ENCODE results near the gene NR4A1. TPM values are rescaled to one million over a fixed set of nuclear protein-coding genes. Genes with fewer than 3 reads are reported as not detected.

The NR4A1 gene
- 10 to 100 TPM; 56.8 to 77.9 TPM for total RNA-seq
- 10 to 100 TPM; 45.1 to 67.3 TPM for polyA plus RNA-seq
- long read RNA-seq, donor 1, full-length matches to known transcripts: 28 of 47 reads
- long read RNA-seq, donor 1, partial matches to known transcripts: 19 of 47 reads
- long read RNA-seq, donor 1, other reads (novel, unspliced or antisense): 0 of 47 reads
- long read RNA-seq, donor 2, full-length matches to known transcripts: 2 of 8 reads
- long read RNA-seq, donor 2, partial matches to known transcripts: 6 of 8 reads
- long read RNA-seq, donor 2, other reads (novel, unspliced or antisense): 0 of 8 reads
- long read RNA-seq, donor 3, full-length matches to known transcripts: 20 of 26 reads
- long read RNA-seq, donor 3, partial matches to known transcripts: 6 of 26 reads
- long read RNA-seq, donor 3, other reads (novel, unspliced or antisense): 0 of 26 reads
- long read RNA-seq, donor 4, full-length matches to known transcripts: 6 of 6 reads
- long read RNA-seq, donor 4, partial matches to known transcripts: 0 of 6 reads
- long read RNA-seq, donor 4, other reads (novel, unspliced or antisense): 0 of 6 reads
- long read RNA-seq, donor 5, full-length matches to known transcripts: 18 of 34 reads
- long read RNA-seq, donor 5, partial matches to known transcripts: 16 of 34 reads
- long read RNA-seq, donor 5, other reads (novel, unspliced or antisense): 0 of 34 reads

GRCh38 chr12:52050758-52051541 lies at the start of gene NR4A1:
Gene NR4A1 (plus strand): TSS chr12:52051442. CDS start chr12:52054329, 2,887 bp downstream.
- no peaks in the 10 kb centered on the region for H3K27me3 ChIP-seq (ENCODE audit: control insufficient read depth in 3 of 3, insufficient read depth in 3 of 3, low read length in 2 of 3)
- H3K9ac ChIP-seq (ENCODE audit: insufficient read depth in 1 of 2, low read length in 2 of 2): peak within 1 kb of the TSS; percentile 82 to 84
- DNase-seq (peak; percentile 96 to 98 (median 96)), ATAC-seq (ENCODE audit: insufficient read depth, low FRiP score) (peak; percentile 94)
- TF ChIP-seq, protein P1, sequence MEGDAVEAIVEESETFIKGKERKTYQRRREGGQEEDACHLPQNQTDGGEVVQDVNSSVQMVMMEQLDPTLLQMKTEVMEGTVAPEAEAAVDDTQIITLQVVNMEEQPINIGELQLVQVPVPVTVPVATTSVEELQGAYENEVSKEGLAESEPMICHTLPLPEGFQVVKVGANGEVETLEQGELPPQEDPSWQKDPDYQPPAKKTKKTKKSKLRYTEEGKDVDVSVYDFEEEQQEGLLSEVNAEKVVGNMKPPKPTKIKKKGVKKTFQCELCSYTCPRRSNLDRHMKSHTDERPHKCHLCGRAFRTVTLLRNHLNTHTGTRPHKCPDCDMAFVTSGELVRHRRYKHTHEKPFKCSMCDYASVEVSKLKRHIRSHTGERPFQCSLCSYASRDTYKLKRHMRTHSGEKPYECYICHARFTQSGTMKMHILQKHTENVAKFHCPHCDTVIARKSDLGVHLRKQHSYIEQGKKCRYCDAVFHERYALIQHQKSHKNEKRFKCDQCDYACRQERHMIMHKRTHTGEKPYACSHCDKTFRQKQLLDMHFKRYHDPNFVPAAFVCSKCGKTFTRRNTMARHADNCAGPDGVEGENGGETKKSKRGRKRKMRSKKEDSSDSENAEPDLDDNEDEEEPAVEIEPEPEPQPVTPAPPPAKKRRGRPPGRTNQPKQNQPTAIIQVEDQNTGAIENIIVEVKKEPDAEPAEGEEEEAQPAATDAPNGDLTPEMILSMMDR (IDR thresholded peaks at IDR 0.05; ENCODE audit: control extremely low read depth, extremely low read depth): no peak
- peak within 1 kb of the TSS; percentile 65 for H3K4me3 ChIP-seq
- peaks cover 6 to 27% (median 18%) of the 10 kb centered on the region in 5 donors for H3K4me1 ChIP-seq (ENCODE audit: control insufficient read depth in 5 of 5, insufficient read depth in 5 of 5, low read length in 5 of 5)
- peaks cover 0 to 17% (median 6%) of the 10 kb centered on the region in 4 donors for H3K36me3 ChIP-seq (ENCODE audit: control insufficient read depth in 4 of 4, insufficient read depth in 4 of 4, low read length in 4 of 4)
- H3K9me3 ChIP-seq (ENCODE audit: control insufficient read depth in 4 of 4, insufficient read depth in 3 of 4, low read length in 3 of 4): peaks cover 0 to 2% (median 0%) of the 10 kb centered on the region in 4 donors
- peak within 1 kb of the TSS; percentile 98 for H3K27ac ChIP-seq (ENCODE audit: low read depth in 1 of 2, low read length in 1 of 2)
- 0 to 1% methylated on average over 63 to 77 of the region's 77 CpGs for WGBS, 2 donors

GRCh38 chr12:52003016-52003550 lies 48.2 kb upstream of the NR4A1 start:
- 90 to 94% methylated on average over 8 of the region's 8 CpGs for WGBS, 2 donors
- no peak overlapping the region for H3K27ac ChIP-seq (ENCODE audit: low read depth in 1 of 2, low read length in 1 of 2)
- TF ChIP-seq, protein P1 (IDR thresholded peaks at IDR 0.05; ENCODE audit: control extremely low read depth, extremely low read depth): no peak
- DNase-seq: no peak
- no peak overlapping the region for H3K4me3 ChIP-seq
- ATAC-seq (ENCODE audit: insufficient read depth, low FRiP score): no peak
- peaks cover 0 to 3% (median 2%) of the 10 kb centered on the region in 4 donors for H3K36me3 ChIP-seq (ENCODE audit: control insufficient read depth in 4 of 4, insufficient read depth in 4 of 4, low read length in 4 of 4)
- peaks cover 0 to 27% (median 0%) of the 10 kb centered on the region in 3 donors for H3K27me3 ChIP-seq (ENCODE audit: control insufficient read depth in 3 of 3, insufficient read depth in 3 of 3, low read length in 2 of 3)
- no peak overlapping the region for H3K9ac ChIP-seq (ENCODE audit: insufficient read depth in 1 of 2, low read length in 2 of 2)
- H3K9me3 ChIP-seq (ENCODE audit: control insufficient read depth in 4 of 4, insufficient read depth in 3 of 4, low read length in 3 of 4): no peaks in the 10 kb centered on the region
- peaks cover 0 to 14% (median 0%) of the 10 kb centered on the region in 5 donors for H3K4me1 ChIP-seq (ENCODE audit: control insufficient read depth in 5 of 5, insufficient read depth in 5 of 5, low read length in 5 of 5)

GRCh38 chr12:52003591-52003990 lies 47.7 kb upstream of the NR4A1 start:
- Histone ChIP-seq H3K36me3 (ENCODE audit: control insufficient read depth in 4 of 4, insufficient read depth in 4 of 4, low read length in 4 of 4) (peaks cover 0 to 3% (median 1%) of the 10 kb centered on the region in 4 donors), H3K4me3 (no peak overlapping the region), H3K27ac (ENCODE audit: low read depth in 1 of 2, low read length in 1 of 2) (no peak overlapping the region), H3K27me3 (ENCODE audit: control insufficient read depth in 3 of 3, insufficient read depth in 3 of 3, low read length in 2 of 3) (peaks cover 0 to 29% (median 0%) of the 10 kb centered on the region in 3 donors), H3K9me3 (ENCODE audit: control insufficient read depth in 4 of 4, insufficient read depth in 3 of 4, low read length in 3 of 4) (no peaks in the 10 kb centered on the region), H3K9ac (ENCODE audit: insufficient read depth in 1 of 2, low read length in 2 of 2) (no peak overlapping the region), H3K4me1 (ENCODE audit: control insufficient read depth in 5 of 5, insufficient read depth in 5 of 5, low read length in 5 of 5) (peaks cover 0 to 19% (median 4%) of the 10 kb centered on the region in 5 donors)
- ATAC-seq (ENCODE audit: insufficient read depth, low FRiP score) (no peak), DNase-seq (no peak)
- 75 to 77% methylated on average over 6 of the region's 6 CpGs for WGBS, 2 donors
- TF ChIP-seq, protein P1 (IDR thresholded peaks at IDR 0.05; ENCODE audit: control extremely low read depth, extremely low read depth): no peak
